Activated CD4-positive, alpha-beta T cell treated with anti-CD3 and anti-CD28 coated beads, Interleukin-2, Interleukin-6, amounts not matched to agents 100 ng/mL and 50 ng/mL, durations not matched to agents 16 hours and 8 hours (primary cell): ENCODE results near the gene MEGF11.
"Not testable (repeated sequence)": the region's sequence is repeated elsewhere in the genome, so short reads cannot be mapped to it uniquely, and the experiment has no call there.

Experiments
- DNase-seq: peaks from one replicate; pipeline ENCODE4 v3.0.0-alpha.2; 2020

The MEGF11 gene

GRCh38 chr15:65869126-65869953 is 384.2 kb downstream of the MEGF11 start, which contains the start of gene RAB11A:
Gene RAB11A, plus strand, starts transcription at chr15:65869491. Its CDS starts 95 bp downstream, at chr15:65869586.
- peak; percentile 97 for DNase-seq

GRCh38 chr15:65868546-65869125 is 384.9 kb downstream of the MEGF11 start:
- DNase-seq: no peak

DNA sequence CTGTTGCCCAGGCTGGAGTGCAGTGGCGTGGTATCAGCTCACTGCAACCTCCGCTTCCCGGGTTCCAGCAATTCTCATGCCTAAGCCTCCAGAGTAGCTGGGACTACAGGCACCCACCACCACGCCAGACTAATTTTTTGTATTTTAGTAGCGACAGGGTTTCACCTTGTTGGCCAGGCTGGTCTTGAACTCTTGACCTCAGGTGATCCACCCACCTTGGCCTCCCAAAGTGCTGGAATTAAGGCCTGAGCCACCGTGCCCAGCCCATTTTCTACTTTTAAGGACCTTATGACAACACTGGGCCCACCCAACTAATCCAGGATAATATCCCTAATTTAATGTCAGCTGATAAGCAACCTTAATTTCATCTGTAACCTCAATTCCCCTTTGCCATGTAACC is 385.6 kb downstream of the MEGF11 start:
- not testable (repeated sequence) for DNase-seq

GRCh38 chr15:65867244-65867643 is 386.3 kb downstream of the MEGF11 start:
- no peak for DNase-seq

DNA sequence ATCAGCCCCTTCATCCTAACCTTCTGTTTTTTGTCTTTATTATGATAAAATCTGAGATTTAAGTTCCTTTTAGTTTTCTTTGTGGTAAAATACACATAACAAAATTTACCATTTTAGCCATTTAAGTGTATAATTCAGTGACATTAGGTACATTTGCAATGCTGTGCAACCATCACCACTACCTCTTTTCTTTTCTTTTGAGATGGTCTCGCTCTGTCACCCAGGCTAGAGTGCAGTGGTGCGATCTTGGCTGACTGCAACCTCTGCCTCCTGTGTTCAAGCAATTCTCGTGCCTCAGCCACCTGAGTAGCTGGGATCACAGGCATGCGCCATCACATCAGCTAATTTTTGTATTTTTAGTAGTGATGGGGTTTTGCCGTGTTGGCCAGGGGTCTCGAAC is 390.4 kb downstream of the MEGF11 start:
- DNase-seq: no peak

DNA sequence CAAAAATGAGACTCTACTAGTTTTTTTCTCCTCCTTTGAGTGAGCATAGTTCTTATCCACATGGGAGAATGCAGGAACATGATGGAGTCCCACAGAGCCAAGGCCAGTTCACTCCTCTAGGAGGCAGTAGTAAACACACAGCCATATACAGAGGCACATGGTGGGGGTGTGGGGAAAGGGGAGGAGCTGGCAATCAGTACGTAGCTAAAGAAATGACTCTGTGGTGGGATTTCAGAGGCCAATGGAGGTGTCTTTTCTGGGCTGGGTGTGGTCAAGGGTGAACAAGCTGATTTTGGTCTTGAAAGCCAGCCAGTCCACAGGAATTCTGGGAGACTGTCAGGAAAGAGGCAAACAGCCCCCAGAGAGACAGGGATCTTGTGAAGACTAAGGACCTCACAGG is 390.9 kb downstream of the MEGF11 start:
- peak; percentile 80 for DNase-seq

GRCh38 chr15:65857718-65858402 is 395.7 kb downstream of the MEGF11 start:
- no peak for DNase-seq

DNA sequence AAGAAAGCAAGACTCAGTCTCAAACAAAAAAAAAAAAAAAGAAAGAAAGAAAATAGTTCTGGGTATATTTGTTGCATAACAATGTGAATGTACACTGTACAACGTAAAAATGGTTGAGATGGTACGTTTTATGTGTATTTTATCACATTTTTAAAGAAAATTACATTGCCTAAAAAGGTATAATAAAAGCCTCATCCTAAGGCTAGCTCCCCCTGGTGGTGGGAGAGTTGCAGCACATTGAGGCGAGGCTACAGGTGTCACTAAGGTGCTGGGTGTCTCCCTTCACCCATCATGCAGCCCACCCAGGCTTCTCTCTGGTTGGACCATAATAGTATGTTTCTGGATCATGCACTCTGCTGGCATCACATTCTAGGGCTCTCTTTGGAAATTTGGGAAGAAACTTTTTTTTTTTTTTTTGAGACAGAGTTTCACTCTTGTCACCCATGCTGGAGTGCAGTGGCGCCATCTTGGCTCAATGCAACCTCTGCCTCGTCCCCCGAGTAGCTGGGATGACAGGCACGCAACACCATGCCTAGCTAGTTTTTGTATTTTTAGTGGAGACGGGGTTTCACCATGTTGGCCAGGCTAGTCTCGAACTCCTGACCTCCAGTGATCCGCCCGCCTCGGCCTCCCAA is 396.6 kb downstream of the MEGF11 start:
- DNase-seq: peak; percentile 83

DNA sequence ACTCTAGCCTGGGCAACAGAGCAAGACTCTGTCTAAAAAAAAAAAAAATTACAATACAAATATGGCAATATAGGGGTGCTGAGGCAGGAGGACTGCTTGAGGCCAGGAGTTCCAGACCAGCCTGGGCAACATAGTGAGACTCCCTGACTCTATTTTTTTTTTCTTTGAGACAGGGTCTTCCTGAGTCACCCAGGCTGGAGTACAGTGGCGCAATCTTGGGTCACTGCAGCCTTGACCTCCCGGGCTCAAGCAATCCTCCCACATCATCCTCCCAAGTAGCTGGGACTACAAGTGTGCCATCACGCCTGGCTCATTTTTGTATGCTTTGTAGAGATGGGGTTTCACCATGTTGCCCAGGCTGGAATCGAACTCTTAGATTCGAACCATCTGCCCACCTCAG is 401.6 kb downstream of the MEGF11 start:
- no peak for DNase-seq

- no peak for DNase-seq
These were observed 405.6 kb downstream of the MEGF11 start for GRCh38 chr15:65847989-65848388.

- DNase-seq: no peak
These were observed 407.6 kb downstream of the MEGF11 start for GRCh38 chr15:65845826-65846519.
